ENCODE data around the gene TRANK1. TPM values are rescaled to one million over a fixed set of nuclear protein-coding genes. Genes with fewer than 3 reads are reported as not detected.
"Not testable (repeated sequence)": the region's sequence is repeated elsewhere in the genome, so short reads cannot be mapped to it uniquely, and the experiment has no call there.

Gene TRANK1
- total RNA-seq, 1 experiment from 2014 or later, result 6.3 TPM

DNA sequence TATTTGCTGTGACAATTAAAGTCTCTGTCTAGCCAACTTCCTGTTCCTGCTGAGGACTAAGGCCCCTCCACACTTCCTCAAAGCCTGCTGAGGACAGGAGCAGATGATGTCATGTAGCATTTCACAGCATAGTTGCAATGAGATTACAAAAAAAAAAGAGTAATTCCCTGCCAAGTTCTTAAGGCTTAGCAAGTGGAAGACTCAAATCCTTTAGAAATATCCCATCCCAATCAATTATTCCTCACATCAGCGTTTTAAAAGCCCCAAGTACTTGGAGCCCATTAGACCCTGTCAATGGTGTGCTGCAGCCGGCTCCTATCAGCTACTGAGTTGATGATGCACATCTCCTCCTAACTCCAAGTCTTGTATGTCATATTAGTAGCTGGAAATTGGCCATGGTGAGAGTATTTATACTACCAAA, 51.7 kb downstream of the TRANK1 start:
- BruUV-seq (replicated peaks), result no TSS peak
- POLR2A ChIA-PET (ENCODE audit: low non-redundant PET), result interaction anchor here (0.6 kb wide), 1 partner anchor 168 kb away, joined by 10 read pairs; no protein-coding TSS in a partner anchor
- Histone ChIP-seq H3K4me1 (ENCODE audit: insufficient read depth, low read length, poor library complexity, severe bottlenecking) (peaks cover 54% of the 10 kb centered on the region), H3K9me3 (ENCODE audit: low read depth, low read length, poor library complexity, severe bottlenecking) (no peaks in the 10 kb centered on the region), H3K27me3 (replicated peaks; ENCODE audit: insufficient read depth, low read depth, low read length, poor library complexity) (peaks cover 4% of the 10 kb centered on the region), H3K27ac (ENCODE audit: low read depth, low read length, poor library complexity, severe bottlenecking) (no peak overlapping the region), H3K4me3 (ENCODE audit: low read depth, low read length, poor library complexity, severe bottlenecking) (no peak overlapping the region), H3K36me3 (ENCODE audit: insufficient read depth, low read length, poor library complexity, severe bottlenecking) (no peaks in the 10 kb centered on the region)
- CTCF ChIA-PET, result interaction anchor here (0.6 to 0.7 kb wide), 4 partner anchors 13 to 109 kb away, joined by 3 read pairs; no protein-coding TSS in a partner anchor
- TF ChIP-seq EZH2 (IDR thresholded peaks at IDR 0.05; ENCODE audit: borderline replicate concordance, low read depth, low read length, poor library complexity, severe bottlenecking) (no peak), CTCF (conservative IDR thresholded peaks at IDR 0.05; ENCODE audit: low read depth, low read length) (no peak)
- DNase-seq (ENCODE audit: low spot score), result peak; percentile 99
- intact Hi-C loops (cut with micrococcal nuclease; ENCODE audit: unreplicated experiment), result loop anchor here (5.0 kb wide), 1 partner anchor 99 kb away; the partner anchor contains the start of genes EPM2AIP1 and MLH1

GRCh38 chr3:36892457-36893136, 52.3 kb downstream of the TRANK1 start:
- POLR2A ChIA-PET (ENCODE audit: low non-redundant PET), result interaction anchor here (0.6 to 0.8 kb wide), 3 partner anchors 20 to 175 kb away, joined by 3 to 10 read pairs (median 3); no protein-coding TSS in a partner anchor
- Histone ChIP-seq H3K4me1 (ENCODE audit: insufficient read depth, low read length, poor library complexity, severe bottlenecking) (peaks cover 54% of the 10 kb centered on the region), H3K27ac (ENCODE audit: low read depth, low read length, poor library complexity, severe bottlenecking) (peak overlapping the region; percentile 32), H3K36me3 (ENCODE audit: insufficient read depth, low read length, poor library complexity, severe bottlenecking) (no peaks in the 10 kb centered on the region), H3K27me3 (replicated peaks; ENCODE audit: insufficient read depth, low read depth, low read length, poor library complexity) (peaks cover 2% of the 10 kb centered on the region), H3K9me3 (ENCODE audit: low read depth, low read length, poor library complexity, severe bottlenecking) (no peaks in the 10 kb centered on the region), H3K4me3 (ENCODE audit: low read depth, low read length, poor library complexity, severe bottlenecking) (no peak overlapping the region)
- TF ChIP-seq EZH2 (IDR thresholded peaks at IDR 0.05; ENCODE audit: borderline replicate concordance, low read depth, low read length, poor library complexity, severe bottlenecking) (no peak), CTCF (conservative IDR thresholded peaks at IDR 0.05; ENCODE audit: low read depth, low read length) (no peak)
- CTCF ChIA-PET, result interaction anchor here (0.5 to 0.7 kb wide), 6 partner anchors 14 to 162 kb away, joined by 3 to 4 read pairs (median 3); no protein-coding TSS in a partner anchor
- DNase-seq (ENCODE audit: low spot score), result no peak
- BruUV-seq (replicated peaks), result TSS peak; percentile 45
- intact Hi-C loops (cut with micrococcal nuclease; ENCODE audit: unreplicated experiment), result loop anchor here (5.0 kb wide), 1 partner anchor 100 kb away; the partner anchor contains the start of genes EPM2AIP1 and MLH1

DNA sequence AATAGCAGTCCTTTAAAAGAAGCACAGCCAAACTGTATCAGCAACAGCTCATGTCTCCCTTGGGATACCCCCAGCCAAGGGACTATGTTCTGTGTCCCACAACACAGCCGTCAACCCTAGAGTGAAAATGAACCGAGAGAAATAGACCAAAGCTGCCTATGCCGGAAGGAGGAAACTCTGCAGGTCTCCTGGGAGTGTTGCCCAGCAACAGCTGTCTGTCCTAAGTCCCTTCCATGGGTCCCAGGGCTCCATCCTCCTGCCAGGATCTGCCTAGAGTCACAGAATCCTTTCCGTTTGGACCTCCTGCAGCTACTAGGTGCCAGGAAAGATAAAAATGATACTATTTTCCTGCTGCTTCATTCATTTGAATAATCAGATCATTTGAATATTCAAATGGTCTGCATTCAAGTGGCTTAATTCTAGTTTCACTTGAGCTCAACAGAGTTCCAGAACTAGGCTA, 53.1 kb downstream of the TRANK1 start:
- POLR2A ChIA-PET (ENCODE audit: low non-redundant PET), result interaction anchor here (0.6 to 0.8 kb wide), 2 partner anchors 19 to 67 kb away, joined by 3 read pairs; no protein-coding TSS in a partner anchor
- Histone ChIP-seq H3K36me3 (ENCODE audit: insufficient read depth, low read length, poor library complexity, severe bottlenecking) (no peaks in the 10 kb centered on the region), H3K4me3 (ENCODE audit: low read depth, low read length, poor library complexity, severe bottlenecking) (no peak overlapping the region), H3K27me3 (replicated peaks; ENCODE audit: insufficient read depth, low read depth, low read length, poor library complexity) (no peaks in the 10 kb centered on the region), H3K9me3 (ENCODE audit: low read depth, low read length, poor library complexity, severe bottlenecking) (no peaks in the 10 kb centered on the region), H3K4me1 (ENCODE audit: insufficient read depth, low read length, poor library complexity, severe bottlenecking) (peaks cover 54% of the 10 kb centered on the region), H3K27ac (ENCODE audit: low read depth, low read length, poor library complexity, severe bottlenecking) (peak overlapping the region; percentile 36)
- TF ChIP-seq CTCF (conservative IDR thresholded peaks at IDR 0.05; ENCODE audit: low read depth, low read length), result no peak
- TF ChIP-seq EZH2 (IDR thresholded peaks at IDR 0.05; ENCODE audit: borderline replicate concordance, low read depth, low read length, poor library complexity, severe bottlenecking), result no peak
- CTCF ChIA-PET, result no interaction called here
- BruUV-seq (replicated peaks), result no TSS peak
- intact Hi-C loops (cut with micrococcal nuclease; ENCODE audit: unreplicated experiment), result loop anchor here (5.0 kb wide), 1 partner anchor 101 kb away; the partner anchor contains the start of genes EPM2AIP1 and MLH1
- DNase-seq (ENCODE audit: low spot score), result peak; percentile 98

DNA sequence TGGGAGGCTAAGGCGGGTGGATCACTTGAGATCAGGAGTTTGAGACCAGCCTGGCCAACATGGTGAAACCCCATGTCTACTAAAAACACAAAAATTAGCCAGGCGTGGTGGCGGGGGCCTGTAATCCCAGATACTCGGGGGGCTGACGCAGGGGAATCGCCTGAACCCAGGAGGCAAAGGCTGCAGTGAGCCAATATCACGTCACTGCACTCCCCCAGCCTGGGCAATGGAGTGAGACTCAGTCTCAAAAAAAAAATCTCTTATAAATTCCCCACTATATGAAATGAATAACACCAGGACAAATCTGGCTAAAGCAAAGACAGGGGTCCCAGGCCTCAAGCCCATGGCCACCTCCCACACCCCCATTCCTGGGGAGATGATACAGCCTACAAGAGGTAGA, 53.8 kb downstream of the TRANK1 start:
- intact Hi-C loops (cut with micrococcal nuclease; ENCODE audit: unreplicated experiment), result loop anchor here (5.0 kb wide), 1 partner anchor 101 kb away; the partner anchor contains the start of genes EPM2AIP1 and MLH1
- H3K36me3 ChIP-seq (ENCODE audit: insufficient read depth, low read length, poor library complexity, severe bottlenecking); H3K9me3 ChIP-seq (ENCODE audit: low read depth, low read length, poor library complexity, severe bottlenecking); CTCF ChIA-PET; H3K4me3 ChIP-seq (ENCODE audit: low read depth, low read length, poor library complexity, severe bottlenecking); POLR2A ChIA-PET (ENCODE audit: low non-redundant PET); DNase-seq (ENCODE audit: low spot score); H3K27me3 ChIP-seq (replicated peaks; ENCODE audit: insufficient read depth, low read depth, low read length, poor library complexity): not testable (repeated sequence)
- Histone ChIP-seq H3K27ac (ENCODE audit: low read depth, low read length, poor library complexity, severe bottlenecking) (peak overlapping the region; percentile 36), H3K4me1 (ENCODE audit: insufficient read depth, low read length, poor library complexity, severe bottlenecking) (peaks cover 49% of the 10 kb centered on the region)
- BruUV-seq (replicated peaks), result TSS peak; percentile 74
